MCF 10A (cell line): ENCODE results near the gene TAGAP. TPM values are rescaled to one million over a fixed set of nuclear protein-coding genes. Genes with fewer than 3 reads are reported as not detected.

Experiments
- BruUV-seq: library from RNA; stranded (reverse); fragments of 400-500 nt; replicated peaks from 2 replicates; lab custom pipeline; 2021; lab: Mats Ljungman, UMichigan
- CTCF ChIA-PET: fragments of 300-600 bp; sonication (Branson Sonifier 250); formaldehyde crosslinking; extraction: SDS; loops from one replicate; lab custom pipeline; 2021; ENCODE audit warnings: antibody characterized with exemption, inconsistent platforms; lab: Yijun Ruan, JAX
- POLR2A ChIA-PET: fragments of 300-600, 350-650 bp; sonication (Branson Sonifier 250); formaldehyde crosslinking; extraction: SDS; loops from one replicate; lab custom pipeline; 2020; ENCODE audit warnings: antibody characterized with exemption, inconsistent platforms; lab: Yijun Ruan, JAX
- DNase-seq: peaks from one replicate; pipeline ENCODE4 v3.0.0-alpha.2; 2018; ENCODE audit not compliant: unreplicated experiment
- H3K27ac Mint-ChIP-seq: one replicate; pipeline ENCODE4 v1.8.0; 2022; ENCODE audit warnings: mild to moderate bottlenecking, low read depth, mixed read lengths; ENCODE audit not compliant: unreplicated experiment
- H3K27me3 Mint-ChIP-seq: one replicate; pipeline ENCODE4 v1.8.0; 2022; ENCODE audit warnings: mixed read lengths; ENCODE audit not compliant: insufficient read depth, unreplicated experiment
- H3K36me3 Mint-ChIP-seq: one replicate; pipeline ENCODE4 v1.8.0; 2022; ENCODE audit warnings: mild to moderate bottlenecking, moderate library complexity, mixed read lengths; ENCODE audit not compliant: insufficient read depth, unreplicated experiment
- H3K4me1 Mint-ChIP-seq: one replicate; pipeline ENCODE4 v1.8.0; 2022; ENCODE audit warnings: mixed read lengths; ENCODE audit not compliant: insufficient read depth, unreplicated experiment
- H3K4me3 Mint-ChIP-seq: one replicate; pipeline ENCODE4 v1.8.0; 2022; ENCODE audit warnings: mild to moderate bottlenecking, moderate library complexity, mixed read lengths; ENCODE audit not compliant: unreplicated experiment
- H3K9me3 Mint-ChIP-seq: one replicate; pipeline ENCODE4 v1.8.0; 2022; ENCODE audit warnings: mixed read lengths; ENCODE audit not compliant: unreplicated experiment
- intact Hi-C: fragments of 100-400 bp; cut with micrococcal nuclease; formaldehyde crosslinking; loops from 2 replicates; pipeline ENCODE4 v1.14.1; 2022
- total RNA-seq: library from RNA; stranded (reverse); gene quantifications from 2 replicates; pipeline ENCODE4 v1.2.3, GENCODE V29; 2022
- TF ChIP-seq, protein P1 (sequence below): fragments of 200-600 bp; IDR thresholded peaks from one replicate; pipeline ENCODE4 v1.8.0; 2022; ENCODE audit warnings: antibody characterized with exemption, mild to moderate bottlenecking; ENCODE audit not compliant: unreplicated experiment

Gene TAGAP
- total RNA-seq, 1 experiment from 2014 or later = not detected

DNA sequence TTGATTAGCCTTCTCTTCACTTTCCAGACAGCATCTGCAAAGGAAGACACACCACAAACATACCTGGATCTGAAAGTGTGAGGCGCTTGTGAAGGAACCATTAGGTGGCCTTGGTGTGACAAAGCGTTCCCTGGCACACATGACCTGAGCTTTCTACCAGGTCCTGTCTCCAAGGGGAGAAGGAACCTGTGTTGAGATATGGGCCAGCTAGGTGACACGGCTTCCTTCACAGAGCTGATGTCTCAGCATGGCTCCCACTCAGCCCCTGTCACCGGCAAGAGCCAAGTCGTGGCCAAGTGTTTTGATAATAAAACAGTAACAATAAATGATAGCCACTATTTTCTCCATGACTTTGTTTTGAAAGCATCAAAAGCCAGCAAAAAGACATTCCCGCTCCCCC is 20.3 kb upstream of the TAGAP start:
- ChIA-PET CTCF (interaction anchor here (0.6 to 1.3 kb wide), 4 partner anchors 39 to 624 kb away, joined by 3 to 7 read pairs (median 4); no protein-coding TSS in a partner anchor), POLR2A (no interaction called here)
- BruUV-seq = no TSS peak
- Mint-ChIP-seq H3K36me3 (peaks cover 6% of the 10 kb centered on the region), H3K27me3 (peaks cover 60% of the 10 kb centered on the region), H3K27ac (no peak overlapping the region), H3K4me3 (no peak overlapping the region), H3K4me1 (peaks cover 15% of the 10 kb centered on the region), H3K9me3 (no peaks in the 10 kb centered on the region)
- DNase-seq = no peak
- intact Hi-C loops = no loop called here
- TF ChIP-seq, protein P1, sequence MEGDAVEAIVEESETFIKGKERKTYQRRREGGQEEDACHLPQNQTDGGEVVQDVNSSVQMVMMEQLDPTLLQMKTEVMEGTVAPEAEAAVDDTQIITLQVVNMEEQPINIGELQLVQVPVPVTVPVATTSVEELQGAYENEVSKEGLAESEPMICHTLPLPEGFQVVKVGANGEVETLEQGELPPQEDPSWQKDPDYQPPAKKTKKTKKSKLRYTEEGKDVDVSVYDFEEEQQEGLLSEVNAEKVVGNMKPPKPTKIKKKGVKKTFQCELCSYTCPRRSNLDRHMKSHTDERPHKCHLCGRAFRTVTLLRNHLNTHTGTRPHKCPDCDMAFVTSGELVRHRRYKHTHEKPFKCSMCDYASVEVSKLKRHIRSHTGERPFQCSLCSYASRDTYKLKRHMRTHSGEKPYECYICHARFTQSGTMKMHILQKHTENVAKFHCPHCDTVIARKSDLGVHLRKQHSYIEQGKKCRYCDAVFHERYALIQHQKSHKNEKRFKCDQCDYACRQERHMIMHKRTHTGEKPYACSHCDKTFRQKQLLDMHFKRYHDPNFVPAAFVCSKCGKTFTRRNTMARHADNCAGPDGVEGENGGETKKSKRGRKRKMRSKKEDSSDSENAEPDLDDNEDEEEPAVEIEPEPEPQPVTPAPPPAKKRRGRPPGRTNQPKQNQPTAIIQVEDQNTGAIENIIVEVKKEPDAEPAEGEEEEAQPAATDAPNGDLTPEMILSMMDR = no peak

GRCh38 chr6:159064477-159064876 is 19.7 kb upstream of the TAGAP start:
- H3K4me1 Mint-ChIP-seq = peaks cover 15% of the 10 kb centered on the region
- peaks cover 54% of the 10 kb centered on the region for H3K27me3 Mint-ChIP-seq
- POLR2A ChIA-PET = interaction anchor here (1.2 kb wide), 1 partner anchor 11 kb away, joined by 4 read pairs; no protein-coding TSS in a partner anchor
- no peak overlapping the region for H3K27ac Mint-ChIP-seq
- CTCF ChIA-PET = interaction anchor here (1.1 to 1.3 kb wide), 4 partner anchors 40 to 70 kb away, joined by 3 to 7 read pairs (median 3); no protein-coding TSS in a partner anchor
- no peaks in the 10 kb centered on the region for H3K9me3 Mint-ChIP-seq
- no TSS peak for BruUV-seq
- TF ChIP-seq, protein P1 = no peak
- no peak for DNase-seq
- no peak overlapping the region for H3K4me3 Mint-ChIP-seq
- peaks cover 6% of the 10 kb centered on the region for H3K36me3 Mint-ChIP-seq
- intact Hi-C loops = no loop called here

DNA sequence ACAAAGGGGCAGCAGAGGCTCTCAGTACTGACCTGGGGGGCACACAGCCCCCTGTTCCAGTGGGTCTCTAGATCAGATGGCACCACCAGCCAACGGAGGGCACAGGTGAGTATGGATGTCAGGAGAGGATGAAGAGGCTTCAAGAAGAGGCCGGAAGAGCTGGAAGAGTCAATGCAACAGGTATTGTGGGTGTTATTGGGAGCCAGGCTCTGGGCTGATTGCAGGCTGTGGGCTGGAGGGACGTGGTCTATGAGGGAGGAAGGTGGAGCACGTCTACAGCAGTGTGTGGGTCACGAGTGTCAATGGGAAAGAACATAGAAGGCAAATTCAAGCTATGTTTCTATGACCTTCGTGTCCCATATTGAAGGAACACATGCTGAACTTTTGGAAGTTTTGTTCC is 18.8 kb upstream of the TAGAP start:
- H3K4me3 Mint-ChIP-seq = no peak overlapping the region
- no peak overlapping the region for H3K27ac Mint-ChIP-seq
- no peaks in the 10 kb centered on the region for H3K9me3 Mint-ChIP-seq
- intact Hi-C loops = no loop called here
- BruUV-seq = no TSS peak
- POLR2A ChIA-PET = interaction anchor here (1.2 kb wide), 1 partner anchor 10 kb away, joined by 4 read pairs; no protein-coding TSS in a partner anchor
- H3K27me3 Mint-ChIP-seq = peaks cover 47% of the 10 kb centered on the region
- H3K36me3 Mint-ChIP-seq = peaks cover 6% of the 10 kb centered on the region
- peaks cover 15% of the 10 kb centered on the region for H3K4me1 Mint-ChIP-seq
- DNase-seq = no peak
- CTCF ChIA-PET = interaction anchor here (1.2 to 1.3 kb wide), 2 partner anchors 41 to 54 kb away, joined by 3 to 4 read pairs; no protein-coding TSS in a partner anchor
- TF ChIP-seq, protein P1 = no peak

- Mint-ChIP-seq H3K27me3 (peaks cover 48% of the 10 kb centered on the region), H3K9me3 (no peaks in the 10 kb centered on the region)
Observed at GRCh38 chr6:159062976-159063375, 18.2 kb upstream of the TAGAP start.

More at GRCh38 chr6:159062976-159063375, 18.2 kb upstream of the TAGAP start:
- TF ChIP-seq, protein P1 = no peak
- BruUV-seq = no TSS peak
- intact Hi-C loops = no loop called here
- no peak for DNase-seq
- peaks cover 15% of the 10 kb centered on the region for H3K4me1 Mint-ChIP-seq
- CTCF ChIA-PET = interaction anchor here (1.3 kb wide), 1 partner anchor 41 kb away, joined by 4 read pairs; no protein-coding TSS in a partner anchor
- no peak overlapping the region for H3K27ac Mint-ChIP-seq
- peaks cover 6% of the 10 kb centered on the region for H3K36me3 Mint-ChIP-seq
- H3K4me3 Mint-ChIP-seq = no peak overlapping the region
- POLR2A ChIA-PET = interaction anchor here (1.2 kb wide), 1 partner anchor 10 kb away, joined by 4 read pairs; no protein-coding TSS in a partner anchor
